ENCODE measurements around the gene TMC3. TPM values are rescaled to one million over a fixed set of nuclear protein-coding genes. Genes with fewer than 3 reads are reported as not detected.

TMC3 gene
- total RNA-seq, 1 experiment from 2014 or later = not detected

DNA sequence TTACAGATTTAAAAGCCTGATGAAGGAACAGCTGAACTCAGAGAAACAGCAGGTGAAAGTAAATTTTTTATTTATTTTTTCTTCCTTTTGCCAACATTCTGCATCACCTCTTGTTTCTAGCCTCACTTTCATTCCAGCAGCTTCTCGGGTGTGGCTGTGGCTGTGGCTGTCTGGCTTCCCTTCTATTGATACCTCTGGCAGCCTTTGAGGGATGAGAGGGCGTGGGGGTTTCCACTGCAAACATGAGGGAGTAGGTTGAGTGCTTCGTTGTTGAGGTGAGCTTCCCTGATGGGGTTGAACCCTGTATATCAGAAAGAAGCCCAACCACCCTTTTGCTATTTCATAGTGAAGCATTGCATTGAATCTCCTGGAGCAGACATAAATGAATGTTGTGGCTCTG, 6.2 kb upstream of the TMC3 start:
- CTCF ChIA-PET = interaction anchor here (1.0 kb wide), 1 partner anchor 13 kb away, joined by 3 read pairs; no protein-coding TSS in a partner anchor
- Mint-ChIP-seq H3K4me3 (ENCODE audit: low read depth, unreplicated experiment) (no peak overlapping the region), H3K27me3 (ENCODE audit: unreplicated experiment) (peaks cover 44% of the 10 kb centered on the region), H3K4me1 (ENCODE audit: low read depth, unreplicated experiment) (no peaks in the 10 kb centered on the region), H3K27ac (ENCODE audit: unreplicated experiment) (no peak overlapping the region), H3K9me3 (ENCODE audit: low read depth, unreplicated experiment) (no peaks in the 10 kb centered on the region), H3K36me3 (ENCODE audit: insufficient read depth, unreplicated experiment) (no peaks in the 10 kb centered on the region)
- DNase-seq = no peak
- intact Hi-C loops (cut with micrococcal nuclease; ENCODE audit: unreplicated experiment) = no loop called here
- no peak for TF ChIP-seq CTCF (IDR thresholded peaks at IDR 0.05; ENCODE audit: unreplicated experiment)
- no TSS peak for BruUV-seq (replicated peaks)

- H3K9me3 Mint-ChIP-seq (ENCODE audit: low read depth, unreplicated experiment) = no peaks in the 10 kb centered on the region
- CTCF ChIA-PET = no interaction called here
- TF ChIP-seq CTCF (IDR thresholded peaks at IDR 0.05; ENCODE audit: unreplicated experiment) = no peak
Measured at GRCh38 chr15:81379269-81379668, 5.3 kb upstream of the TMC3 start.

GRCh38 chr15:81378443-81378842, 4.4 kb upstream of the TMC3 start:
- Mint-ChIP-seq H3K36me3 (ENCODE audit: insufficient read depth, unreplicated experiment) (no peaks in the 10 kb centered on the region), H3K4me1 (ENCODE audit: low read depth, unreplicated experiment) (no peaks in the 10 kb centered on the region), H3K9me3 (ENCODE audit: low read depth, unreplicated experiment) (no peaks in the 10 kb centered on the region), H3K27ac (ENCODE audit: unreplicated experiment) (no peak overlapping the region), H3K27me3 (ENCODE audit: unreplicated experiment) (peaks cover 39% of the 10 kb centered on the region), H3K4me3 (ENCODE audit: low read depth, unreplicated experiment) (no peak overlapping the region)
- no TSS peak for BruUV-seq (replicated peaks)
- DNase-seq = no peak
- no peak for TF ChIP-seq CTCF (IDR thresholded peaks at IDR 0.05; ENCODE audit: unreplicated experiment)
- intact Hi-C loops (cut with micrococcal nuclease; ENCODE audit: unreplicated experiment) = no loop called here
- CTCF ChIA-PET = no interaction called here

More at GRCh38 chr15:81379269-81379668, 5.3 kb upstream of the TMC3 start:
- no peaks in the 10 kb centered on the region for H3K4me1 Mint-ChIP-seq (ENCODE audit: low read depth, unreplicated experiment)
- no peak overlapping the region for H3K4me3 Mint-ChIP-seq (ENCODE audit: low read depth, unreplicated experiment)
- no TSS peak for BruUV-seq (replicated peaks)
- peaks cover 40% of the 10 kb centered on the region for H3K27me3 Mint-ChIP-seq (ENCODE audit: unreplicated experiment)
- no peaks in the 10 kb centered on the region for H3K36me3 Mint-ChIP-seq (ENCODE audit: insufficient read depth, unreplicated experiment)
- intact Hi-C loops (cut with micrococcal nuclease; ENCODE audit: unreplicated experiment) = no loop called here
- DNase-seq = no peak
- H3K27ac Mint-ChIP-seq (ENCODE audit: unreplicated experiment) = no peak overlapping the region

- BruUV-seq (replicated peaks) = no TSS peak
- H3K36me3 Mint-ChIP-seq (ENCODE audit: insufficient read depth, unreplicated experiment) = no peaks in the 10 kb centered on the region
- CTCF ChIA-PET = no interaction called here
- no peaks in the 10 kb centered on the region for H3K4me1 Mint-ChIP-seq (ENCODE audit: low read depth, unreplicated experiment)
- H3K27ac Mint-ChIP-seq (ENCODE audit: unreplicated experiment) = no peak overlapping the region
- intact Hi-C loops (cut with micrococcal nuclease; ENCODE audit: unreplicated experiment) = no loop called here
- H3K9me3 Mint-ChIP-seq (ENCODE audit: low read depth, unreplicated experiment) = no peaks in the 10 kb centered on the region
- DNase-seq = no peak
- peaks cover 40% of the 10 kb centered on the region for H3K27me3 Mint-ChIP-seq (ENCODE audit: unreplicated experiment)
- no peak for TF ChIP-seq CTCF (IDR thresholded peaks at IDR 0.05; ENCODE audit: unreplicated experiment)
- no peak overlapping the region for H3K4me3 Mint-ChIP-seq (ENCODE audit: low read depth, unreplicated experiment)
Measured at GRCh38 chr15:81377871-81378270, 3.9 kb upstream of the TMC3 start.

Measured in Calu3 (cell line).